HepG2 (cell line): ENCODE data around the gene NDUFB5. TPM values are rescaled to one million over a fixed set of nuclear protein-coding genes. Genes with fewer than 3 reads are reported as not detected.

ENCODE experiments used
- NKX3-1 ChIP-seq: sonication (generic); formaldehyde crosslinking; IDR thresholded peaks from 2 replicates; pipeline ENCODE4 v1.5.0; 2020; ENCODE audit warnings: missing genetic modification reagents
- NRL ChIP-seq: sonication (generic); formaldehyde crosslinking; IDR thresholded peaks from 2 replicates; pipeline ENCODE4 v1.5.0; 2020; ENCODE audit warnings: missing genetic modification reagents, mild to moderate bottlenecking, moderate library complexity, borderline replicate concordance
- PAX8 ChIP-seq: sonication (generic); formaldehyde crosslinking; IDR thresholded peaks from 2 replicates; pipeline ENCODE4 v1.8.0; 2022; ENCODE audit warnings: mild to moderate bottlenecking, missing genetic modification reagents, borderline replicate concordance
- PRDM10 ChIP-seq: sonication (generic); formaldehyde crosslinking; IDR thresholded peaks from 2 replicates; pipeline ENCODE4 v1.4.0; 2020; ENCODE audit warnings: low read depth, missing genetic modification reagents
- ZBTB2 ChIP-seq: sonication (generic); formaldehyde crosslinking; IDR thresholded peaks from 2 replicates; pipeline ENCODE4 v1.8.0; 2022; ENCODE audit warnings: low read depth, missing genetic modification reagents
- ZBTB8A ChIP-seq: sonication (generic); formaldehyde crosslinking; IDR thresholded peaks from 2 replicates; pipeline ENCODE4 v1.4.0; 2020; ENCODE audit warnings: mild to moderate bottlenecking, low read depth, missing genetic modification reagents, borderline replicate concordance
- ZNF589 ChIP-seq: sonication (generic); formaldehyde crosslinking; conservative IDR thresholded peaks from 2 replicates; pipeline ENCODE4 v1.8.0; 2022; ENCODE audit warnings: mild to moderate bottlenecking, moderate library complexity, missing genetic modification reagents
- ZNF691 ChIP-seq: sonication (generic); formaldehyde crosslinking; IDR thresholded peaks from 2 replicates; pipeline ENCODE4 v1.4.0; 2020; ENCODE audit warnings: missing genetic modification reagents, low read depth, mild to moderate bottlenecking, borderline replicate concordance
- ZNF747 ChIP-seq: sonication (generic); formaldehyde crosslinking; IDR thresholded peaks from 2 replicates; pipeline ENCODE4 v1.8.1; 2023; ENCODE audit warnings: missing genetic modification reagents, mild to moderate bottlenecking, borderline replicate concordance
- polyA plus RNA-seq, 8 experiments: library from polyadenylated mRNA; depleted of rRNA in 3 of 8; stranded (reverse) in 7 of 8; unstranded in 1 of 8; fragments of >200 nt; fragmentation: Illumina TruSeq in 4 of 8; extraction: Trizol in 4 of 8; gene quantifications; 2 replicates each; pipeline versions ENCODE4 v1.2.1 to v1.2.3, GENCODE V29; 2011 to 2016; ENCODE audit warnings: low read depth in 4 of 8, missing spikeins in 1 of 8, mixed read lengths in 1 of 8; ENCODE audit not compliant: insufficient read depth in 1 of 8
- total RNA-seq, 5 experiments: library from RNA; depleted of rRNA; stranded (reverse); fragments of >200 nt; fragmentation: Illumina TruSeq; extraction: Trizol; gene quantifications; 2 replicates each; pipeline ENCODE4 v1.2.3, GENCODE V29; 2016; ENCODE audit warnings: low read depth in 1 of 5
- TF ChIP-seq, protein P1 (sequence below): sonication (generic); formaldehyde crosslinking; IDR thresholded peaks from 2 replicates; pipeline ENCODE4 v1.4.0; 2020; ENCODE audit warnings: mild to moderate bottlenecking, missing genetic modification reagents
- TF ChIP-seq, protein P2 (sequence below): sonication (generic); formaldehyde crosslinking; IDR thresholded peaks from 2 replicates; pipeline ENCODE4 v1.5.1; 2020; ENCODE audit warnings: missing genetic modification reagents, mild to moderate bottlenecking, borderline replicate concordance

NDUFB5 gene
- total and polyA plus RNA-seq, 2 of the 13 experiments (the other 11 are each of a cell fraction or from before 2014, with no cell fraction given): 43.3 to 120 TPM

DNA sequence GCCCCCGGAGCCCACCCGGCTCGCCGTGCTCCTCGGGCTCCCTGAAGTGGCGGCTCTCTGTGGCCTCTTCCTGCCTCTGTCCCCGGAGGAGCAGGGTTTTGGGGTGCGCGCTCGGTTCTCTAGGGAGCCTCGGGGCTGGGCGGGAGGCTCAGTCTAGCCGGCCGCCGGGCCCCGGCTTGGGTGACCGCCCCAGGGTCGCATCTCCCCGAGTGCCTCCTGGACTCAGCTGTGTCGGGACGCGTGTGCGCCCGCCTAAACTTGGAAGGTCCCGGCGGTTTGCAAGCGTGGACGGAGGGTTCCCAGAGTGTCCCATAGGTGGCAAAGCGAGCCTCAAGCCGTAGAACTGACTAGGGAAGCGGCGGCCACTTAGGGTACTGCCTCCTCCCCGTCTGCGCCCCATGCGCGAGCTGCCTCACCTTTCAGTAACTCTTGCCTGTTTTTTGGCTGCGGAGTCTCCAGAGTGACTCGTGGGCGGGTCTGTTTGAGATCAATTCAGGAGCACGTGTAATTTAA, 41.3 kb upstream of the NDUFB5 start (continued):
- TF ChIP-seq ZNF691 (no peak), ZBTB8A (CRISPR knock-in tag) (no peak), ZNF589 (CRISPR knock-in tag) (no peak), PAX8 (CRISPR knock-in tag) (no peak), ZNF747 (CRISPR knock-in tag) (no peak), NKX3-1 (CRISPR knock-in tag) (no peak), ZBTB2 (CRISPR knock-in tag) (no peak), PRDM10 (CRISPR knock-in tag) (0 out of 2 replicates have a peak, but pooled peaks have one; percentile 11), NRL (CRISPR knock-in tag) (no peak; the same call in 1 of the 2 replicates)
- TF ChIP-seq, protein P1, sequence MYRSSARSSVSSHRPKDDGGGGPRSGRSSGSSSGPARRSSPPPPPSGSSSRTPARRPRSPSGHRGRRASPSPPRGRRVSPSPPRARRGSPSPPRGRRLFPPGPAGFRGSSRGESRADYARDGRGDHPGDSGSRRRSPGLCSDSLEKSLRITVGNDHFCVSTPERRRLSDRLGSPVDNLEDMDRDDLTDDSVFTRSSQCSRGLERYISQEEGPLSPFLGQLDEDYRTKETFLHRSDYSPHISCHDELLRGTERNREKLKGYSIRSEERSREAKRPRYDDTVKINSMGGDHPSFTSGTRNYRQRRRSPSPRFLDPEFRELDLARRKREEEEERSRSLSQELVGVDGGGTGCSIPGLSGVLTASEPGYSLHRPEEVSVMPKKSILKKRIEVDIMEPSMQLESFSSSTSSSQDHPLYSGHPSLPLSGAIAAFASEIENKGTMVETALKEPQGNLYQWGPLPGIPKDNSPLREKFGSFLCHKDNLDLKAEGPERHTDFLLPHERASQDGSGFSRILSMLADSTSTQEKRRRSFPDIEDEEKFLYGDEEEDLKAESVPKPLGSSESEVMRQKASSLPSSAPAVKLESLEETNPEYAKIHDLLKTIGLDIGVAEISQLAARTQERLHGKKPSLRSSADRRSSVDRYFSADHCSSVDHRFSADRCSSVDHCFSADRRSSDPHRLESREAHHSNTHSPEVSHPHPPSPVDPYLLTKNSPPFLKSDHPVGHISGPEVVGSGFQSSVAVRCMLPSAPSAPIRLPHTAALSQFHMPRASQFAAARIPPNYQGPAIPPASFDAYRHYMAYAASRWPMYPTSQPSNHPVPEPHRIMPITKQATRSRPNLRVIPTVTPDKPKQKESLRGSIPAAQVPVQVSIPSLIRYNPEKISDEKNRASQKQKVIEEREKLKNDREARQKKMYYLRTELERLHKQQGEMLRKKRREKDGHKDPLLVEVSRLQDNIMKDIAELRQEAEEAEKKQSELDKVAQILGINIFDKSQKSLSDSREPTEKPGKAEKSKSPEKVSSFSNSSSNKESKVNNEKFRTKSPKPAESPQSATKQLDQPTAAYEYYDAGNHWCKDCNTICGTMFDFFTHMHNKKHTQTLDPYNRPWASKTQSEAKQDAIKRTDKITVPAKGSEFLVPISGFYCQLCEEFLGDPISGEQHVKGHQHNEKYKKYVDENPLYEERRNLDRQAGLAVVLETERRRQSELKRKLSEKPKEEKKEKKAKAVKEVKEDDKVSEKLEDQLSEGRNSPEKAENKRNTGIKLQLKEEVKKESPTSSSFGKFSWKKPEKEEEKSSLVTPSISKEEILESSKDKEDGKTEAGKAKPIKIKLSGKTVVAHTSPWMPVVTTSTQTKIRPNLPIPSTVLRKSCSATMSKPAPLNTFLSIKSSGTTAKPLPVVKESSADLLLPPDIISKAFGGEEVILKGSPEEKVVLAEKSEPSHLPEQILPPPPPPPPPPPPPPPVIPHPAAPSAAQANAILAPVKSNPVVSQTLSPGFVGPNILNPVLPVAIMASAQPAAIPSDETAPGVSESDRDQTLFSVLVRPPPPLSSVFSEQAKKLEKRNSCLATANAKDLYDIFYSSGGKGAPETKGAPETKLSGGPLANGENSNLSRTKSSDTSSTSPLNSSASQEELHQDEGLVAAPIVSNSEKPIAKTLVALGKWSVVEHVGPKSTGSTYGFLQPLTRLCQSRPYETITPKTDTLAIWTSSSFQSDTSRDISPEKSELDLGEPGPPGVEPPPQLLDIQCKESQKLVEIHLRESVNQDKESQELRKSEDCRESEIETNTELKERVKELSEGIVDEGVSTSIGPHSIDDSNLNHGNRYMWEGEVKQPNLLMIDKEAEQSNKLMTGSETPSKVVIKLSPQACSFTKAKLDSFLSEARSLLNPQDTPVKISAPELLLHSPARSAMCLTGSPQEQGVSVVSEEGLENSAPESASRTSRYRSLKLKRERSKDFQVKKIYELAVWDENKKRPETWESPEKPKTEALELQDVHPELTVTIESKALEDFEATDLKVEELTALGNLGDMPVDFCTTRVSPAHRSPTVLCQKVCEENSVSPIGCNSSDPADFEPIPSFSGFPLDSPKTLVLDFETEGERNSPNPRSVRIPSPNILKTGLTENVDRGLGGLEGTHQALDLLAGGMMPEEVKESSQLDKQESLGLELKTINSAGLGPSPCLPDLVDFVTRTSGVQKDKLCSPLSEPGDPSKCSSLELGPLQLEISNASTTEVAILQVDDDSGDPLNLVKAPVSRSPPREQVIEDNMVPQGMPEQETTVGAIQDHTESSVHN (CRISPR knock-in tag): no peak
- TF ChIP-seq, protein P2, sequence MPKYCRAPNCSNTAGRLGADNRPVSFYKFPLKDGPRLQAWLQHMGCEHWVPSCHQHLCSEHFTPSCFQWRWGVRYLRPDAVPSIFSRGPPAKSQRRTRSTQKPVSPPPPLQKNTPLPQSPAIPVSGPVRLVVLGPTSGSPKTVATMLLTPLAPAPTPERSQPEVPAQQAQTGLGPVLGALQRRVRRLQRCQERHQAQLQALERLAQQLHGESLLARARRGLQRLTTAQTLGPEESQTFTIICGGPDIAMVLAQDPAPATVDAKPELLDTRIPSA (CRISPR knock-in tag): no peak; the same call in 1 of the 2 replicates
